Epithelial cell of proximal tubule (primary cell): ENCODE measurements around the gene TRAF3IP1. TPM values are rescaled to one million over a fixed set of nuclear protein-coding genes. Genes with fewer than 3 reads are reported as not detected.

Experiments
- DNase-seq: peaks from one replicate; pipeline ENCODE4 v3.0.0-alpha.2; 2011; ENCODE audit warnings: low read depth
- H3K4me3 ChIP-seq: 2 replicates; pipeline ENCODE4 v1.5.1; 2011; ENCODE audit warnings: low read depth, mild to moderate bottlenecking, low read length
- CTCF ChIP-seq: conservative IDR thresholded peaks from 2 replicates; pipeline ENCODE4 v1.5.1; 2012; ENCODE audit warnings: low read depth, mild to moderate bottlenecking, low read length
- total RNA-seq: library from RNA; depleted of rRNA; stranded (reverse); fragments of >200 nt; gene quantifications from 2 replicates; pipeline ENCODE4 v1.2.3, GENCODE V29; 2015

Gene TRAF3IP1
- total RNA-seq, 1 donor from 2014 or later: 8.5 TPM

- no peak overlapping the region for H3K4me3 ChIP-seq
- DNase-seq: no peak
- no peak for TF ChIP-seq CTCF
Measured at GRCh38 chr2:238284802-238285515, 35.4 kb upstream of the TRAF3IP1 start.

- DNase-seq: peak; percentile 90
- no peak for TF ChIP-seq CTCF
- H3K4me3 ChIP-seq: no peak overlapping the region
Measured at GRCh38 chr2:238285653-238286082, 34.6 kb upstream of the TRAF3IP1 start.

GRCh38 chr2:238286095-238286494 lies 34.2 kb upstream of the TRAF3IP1 start:
- no peak for TF ChIP-seq CTCF
- peak overlapping the region; percentile 29 for H3K4me3 ChIP-seq
- DNase-seq: no peak

GRCh38 chr2:238286551-238286950 lies 33.8 kb upstream of the TRAF3IP1 start:
- DNase-seq: peak; percentile 76
- peak overlapping the region; percentile 29 for H3K4me3 ChIP-seq
- TF ChIP-seq CTCF: no peak

GRCh38 chr2:238286987-238287736 lies 33.2 kb upstream of the TRAF3IP1 start:
- no peak for DNase-seq
- H3K4me3 ChIP-seq: peak overlapping the region; percentile 83
- TF ChIP-seq CTCF: no peak

GRCh38 chr2:238287737-238288649 lies 32.3 kb upstream of the TRAF3IP1 start, which contains the start of gene PER2:
TSS of gene PER2 (minus strand) at chr2:238288610. CDS start at chr2:238277936, 10,674 bp downstream.
- peak within 1 kb of the TSS; percentile 83 for H3K4me3 ChIP-seq
- peak; percentile 27 for TF ChIP-seq CTCF
- peak; percentile 66 for DNase-seq
